Activated CD8-positive, alpha-beta memory T cell treated with anti-CD3 and anti-CD28 coated beads, Interleukin-2, amount 10 ng/mL, durations not matched to agents 7 days and 5 days (primary cell): ENCODE results near the gene CLHC1. TPM values are rescaled to one million over a fixed set of nuclear protein-coding genes. Genes with fewer than 3 reads are reported as not detected.
"Not testable (repeated sequence)": the region's sequence is repeated elsewhere in the genome, so short reads cannot be mapped to it uniquely, and the experiment has no call there.

Source experiments
- ATAC-seq: fragments of 150-1000 bp; cut with Tn5 transposase; one replicate; pipeline ENCODE4 v1.10.0; 2021; ENCODE audit warnings: moderate library complexity
- CTCF ChIA-PET: fragments of 350-600 bp; sonication (Branson Sonifier 250); formaldehyde crosslinking; loops from one replicate; lab custom pipeline; 2021; ENCODE audit warnings: antibody characterized with exemption; lab: Charles Lee
- DNase-seq: peaks from one replicate; pipeline ENCODE4 v3.0.0-alpha.2; 2020
- H3K27ac Mint-ChIP-seq: one replicate; pipeline ENCODE4 v1.8.0; 2021; ENCODE audit warnings: mild to moderate bottlenecking, mixed read lengths
- H3K27me3 Mint-ChIP-seq: one replicate; pipeline ENCODE4 v1.8.0; 2021; ENCODE audit warnings: mixed read lengths
- H3K36me3 Mint-ChIP-seq: one replicate; pipeline ENCODE4 v1.8.0; 2021; ENCODE audit warnings: mild to moderate bottlenecking, mixed read lengths
- H3K4me1 Mint-ChIP-seq: one replicate; pipeline ENCODE4 v1.8.0; 2021; ENCODE audit warnings: mixed read lengths
- H3K4me3 Mint-ChIP-seq: one replicate; pipeline ENCODE4 v1.8.0; 2021; ENCODE audit warnings: mild to moderate bottlenecking, moderate library complexity, mixed read lengths
- H3K9me3 Mint-ChIP-seq: one replicate; pipeline ENCODE4 v1.8.0; 2022; ENCODE audit warnings: low read depth, mixed read lengths
- total RNA-seq, 2 experiments: library from RNA; stranded (reverse); gene quantifications; one replicate each; pipeline ENCODE4 v1.2.3, GENCODE V29; 2021

CLHC1 gene
- total RNA-seq, 2 experiments from 2014 or later: 11.5 to 15.1 TPM

DNA sequence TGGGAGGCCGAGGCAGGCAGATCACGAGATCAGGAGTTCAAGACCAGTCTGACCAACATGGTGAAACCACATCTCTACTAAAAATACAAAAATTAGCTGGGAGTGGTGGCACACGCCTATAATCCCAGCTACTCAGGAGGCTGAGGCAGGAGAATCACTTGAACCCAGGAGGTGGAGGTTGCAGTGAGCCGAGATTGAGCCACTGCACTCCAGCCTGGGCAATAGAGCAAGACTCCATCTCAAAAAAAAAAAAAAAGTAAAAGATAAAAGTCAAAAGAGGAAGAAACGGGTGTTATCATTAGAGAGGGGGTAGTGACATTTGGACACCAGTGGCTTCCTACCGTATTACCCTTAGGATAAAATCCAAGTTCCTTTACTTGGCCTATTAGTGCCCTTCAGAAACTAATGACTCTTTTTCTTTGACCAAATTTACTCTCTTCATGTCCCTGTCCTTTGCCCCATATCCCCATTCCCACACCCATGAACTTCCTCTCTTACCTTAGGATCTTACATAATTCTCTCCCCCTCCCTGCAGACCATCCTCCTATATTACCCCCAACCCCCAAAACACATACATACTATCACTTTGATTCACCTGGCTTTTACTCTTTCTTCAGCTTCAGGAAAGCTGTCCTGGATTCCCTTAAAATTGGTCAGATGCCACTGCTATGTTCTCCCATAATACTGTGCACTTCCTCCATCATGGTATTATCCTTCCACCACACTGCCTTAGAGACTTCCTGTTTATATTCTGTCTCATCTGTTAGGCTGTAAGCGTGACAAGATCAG lies 4.5 kb downstream of the CLHC1 start:
- ATAC-seq, CTCF ChIA-PET, H3K9me3 Mint-ChIP-seq, H3K27me3 Mint-ChIP-seq, DNase-seq: not testable (repeated sequence)
- Mint-ChIP-seq H3K27ac (peak overlapping the region; percentile 74), H3K4me1 (peaks cover 39% of the 10 kb centered on the region), H3K36me3 (peaks cover 11% of the 10 kb centered on the region), H3K4me3 (peak overlapping the region; percentile 19)

GRCh38 chr2:55225481-55226020 lies 6.5 kb downstream of the CLHC1 start:
- Mint-ChIP-seq H3K27me3 (no peaks in the 10 kb centered on the region), H3K9me3 (no peaks in the 10 kb centered on the region), H3K36me3 (peaks cover 12% of the 10 kb centered on the region), H3K4me1 (peaks cover 48% of the 10 kb centered on the region), H3K4me3 (no peak overlapping the region), H3K27ac (no peak overlapping the region)
- CTCF ChIA-PET: interaction anchor here (1.4 kb wide), 1 partner anchor 14 kb away, joined by 3 read pairs; no protein-coding TSS in a partner anchor
- ATAC-seq (no peak), DNase-seq (no peak)

GRCh38 chr2:55224761-55225261 lies 7.3 kb downstream of the CLHC1 start:
- CTCF ChIA-PET: interaction anchor here (2.2 kb wide), 1 partner anchor 8 kb away, joined by 6 read pairs; the partner anchor contains the start of genes CLHC1 and RPS27A
- H3K36me3 Mint-ChIP-seq: peaks cover 12% of the 10 kb centered on the region
- H3K4me1 Mint-ChIP-seq: peaks cover 41% of the 10 kb centered on the region
- DNase-seq (no peak), ATAC-seq (no peak)
- H3K27ac Mint-ChIP-seq: no peak overlapping the region
- H3K4me3 Mint-ChIP-seq: no peak overlapping the region
- H3K27me3 Mint-ChIP-seq: no peaks in the 10 kb centered on the region
- no peaks in the 10 kb centered on the region for H3K9me3 Mint-ChIP-seq

- peaks cover 37% of the 10 kb centered on the region for H3K4me1 Mint-ChIP-seq
- CTCF ChIA-PET: interaction anchor here (2.2 to 2.5 kb wide), 2 partner anchors 8 to 15 kb away, joined by 6 to 8 read pairs; partner anchors contain the start of genes CLHC1 and RPS27A
Measured at GRCh38 chr2:55223958-55224760, 7.9 kb downstream of the CLHC1 start.

DNA sequence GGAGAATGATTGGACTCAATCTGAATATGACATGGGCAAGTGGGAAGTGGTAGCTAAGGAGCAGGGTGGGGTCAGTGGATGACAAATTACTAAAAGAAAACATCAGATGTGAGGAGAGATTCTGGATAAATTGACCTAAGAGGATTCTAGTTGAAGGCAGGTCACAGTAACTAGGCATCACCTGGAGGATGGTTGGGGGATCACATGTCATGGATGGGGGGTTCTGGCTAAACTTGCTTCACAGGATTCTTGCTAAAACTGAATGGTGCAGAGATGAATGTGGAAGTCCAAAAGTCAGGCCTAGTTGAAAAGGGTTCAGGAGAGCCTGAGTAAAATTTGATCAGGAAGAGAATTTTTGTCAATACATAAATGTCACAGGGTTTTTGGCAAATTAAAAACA lies 18.3 kb downstream of the CLHC1 start:
- H3K36me3 Mint-ChIP-seq: peaks cover 2% of the 10 kb centered on the region
- H3K4me3 Mint-ChIP-seq: no peak overlapping the region
- H3K9me3 Mint-ChIP-seq: no peaks in the 10 kb centered on the region
- CTCF ChIA-PET: no interaction called here
- H3K27me3 Mint-ChIP-seq: no peaks in the 10 kb centered on the region
- no peak for DNase-seq
- H3K4me1 Mint-ChIP-seq: no peaks in the 10 kb centered on the region
- H3K27ac Mint-ChIP-seq: no peak overlapping the region
- no peak for ATAC-seq

More at GRCh38 chr2:55223958-55224760, 7.9 kb downstream of the CLHC1 start:
- Mint-ChIP-seq H3K27me3 (no peaks in the 10 kb centered on the region), H3K9me3 (no peaks in the 10 kb centered on the region), H3K4me3 (peak overlapping the region; percentile 69), H3K27ac (peak overlapping the region; percentile 76), H3K36me3 (peaks cover 8% of the 10 kb centered on the region)
- DNase-seq (no peak), ATAC-seq (no peak)

DNA sequence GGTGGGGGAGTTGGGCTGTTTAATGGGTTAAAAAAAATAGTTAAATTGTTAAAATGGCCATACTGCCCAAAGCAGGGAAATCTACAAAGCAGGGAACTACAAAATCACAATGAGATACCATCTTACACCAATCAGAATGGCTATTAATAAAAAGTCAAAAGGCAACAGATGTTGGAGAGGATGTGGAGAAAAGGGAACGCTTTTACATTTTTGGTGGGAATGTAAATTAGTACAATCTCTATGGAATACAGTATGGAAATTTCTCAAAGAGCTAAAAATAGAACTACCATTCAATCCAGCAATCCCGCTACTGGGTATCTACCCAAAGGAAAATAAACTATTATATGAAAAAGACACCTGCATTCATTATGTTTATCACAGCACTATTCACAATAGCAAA lies 27.1 kb downstream of the CLHC1 start:
- ATAC-seq: no peak
- CTCF ChIA-PET: no interaction called here

GRCh38 chr2:55204536-55204935 lies 27.6 kb downstream of the CLHC1 start:
- no peak overlapping the region for H3K27ac Mint-ChIP-seq
- CTCF ChIA-PET: no interaction called here
- DNase-seq: no peak
- H3K36me3 Mint-ChIP-seq: peaks cover 50% of the 10 kb centered on the region
- no peak for ATAC-seq
- H3K27me3 Mint-ChIP-seq: no peaks in the 10 kb centered on the region
- H3K4me3 Mint-ChIP-seq: no peak overlapping the region
- no peaks in the 10 kb centered on the region for H3K4me1 Mint-ChIP-seq
- peaks cover 8% of the 10 kb centered on the region for H3K9me3 Mint-ChIP-seq

More for the DNA sequence above, 27.1 kb downstream of the CLHC1 start:
- Mint-ChIP-seq H3K36me3 (peaks cover 46% of the 10 kb centered on the region), H3K4me1 (no peaks in the 10 kb centered on the region), H3K9me3 (peaks cover 5% of the 10 kb centered on the region), H3K27ac (no peak overlapping the region), H3K27me3 (no peaks in the 10 kb centered on the region), H3K4me3 (no peak overlapping the region)
- no peak for DNase-seq

DNA sequence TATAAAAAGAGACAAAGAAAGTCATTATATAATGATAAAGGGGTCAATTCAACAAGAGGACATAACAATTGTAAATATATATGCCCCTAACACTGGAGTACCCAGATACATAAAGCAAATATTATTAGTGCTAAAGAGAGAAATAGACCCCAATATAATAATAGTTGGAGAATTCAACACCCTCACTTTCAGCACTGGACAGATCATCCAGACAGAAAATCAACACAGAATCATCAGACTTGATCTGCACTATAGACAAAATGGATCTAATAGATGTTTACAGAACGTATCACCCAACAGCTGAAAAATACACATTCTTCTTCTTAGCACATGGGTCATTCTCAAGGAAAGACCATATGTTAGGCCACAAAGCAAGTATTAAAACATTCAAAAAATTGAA lies 31.7 kb downstream of the CLHC1 start:
- CTCF ChIA-PET: no interaction called here
- peaks cover 64% of the 10 kb centered on the region for H3K36me3 Mint-ChIP-seq

DNA sequence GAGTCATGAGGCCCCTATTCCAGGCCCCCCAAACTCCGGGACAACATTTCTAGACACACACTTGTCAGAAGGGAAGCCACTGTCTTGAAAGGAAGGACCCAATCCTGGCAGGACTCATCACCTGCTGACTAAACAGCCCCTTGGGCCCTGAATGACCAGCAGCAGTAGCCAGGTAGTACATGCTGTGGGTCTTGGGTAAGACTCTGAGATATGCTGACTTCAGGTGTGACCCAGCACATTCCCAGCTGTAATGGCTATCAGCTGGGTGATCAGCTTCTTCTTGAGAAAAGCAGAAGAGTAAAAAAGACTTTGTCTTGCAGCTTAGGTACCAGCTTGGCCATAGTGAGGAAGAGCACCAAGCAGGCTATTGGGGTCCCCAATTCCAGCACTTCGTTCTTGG lies 35.6 kb downstream of the CLHC1 start:
- H3K36me3 Mint-ChIP-seq: peaks cover 51% of the 10 kb centered on the region
- CTCF ChIA-PET: no interaction called here
- ATAC-seq: no peak
- DNase-seq: no peak
- H3K4me3 Mint-ChIP-seq: no peak overlapping the region
- H3K27me3 Mint-ChIP-seq: no peaks in the 10 kb centered on the region
- H3K4me1 Mint-ChIP-seq: no peaks in the 10 kb centered on the region
- H3K9me3 Mint-ChIP-seq: peaks cover 6% of the 10 kb centered on the region
- H3K27ac Mint-ChIP-seq: no peak overlapping the region

More for the DNA sequence above, 31.7 kb downstream of the CLHC1 start:
- Mint-ChIP-seq H3K9me3 (peaks cover 9% of the 10 kb centered on the region), H3K27me3 (no peaks in the 10 kb centered on the region), H3K4me1 (no peaks in the 10 kb centered on the region), H3K4me3 (no peak overlapping the region), H3K27ac (no peak overlapping the region)
- ATAC-seq (no peak), DNase-seq (no peak)

DNA sequence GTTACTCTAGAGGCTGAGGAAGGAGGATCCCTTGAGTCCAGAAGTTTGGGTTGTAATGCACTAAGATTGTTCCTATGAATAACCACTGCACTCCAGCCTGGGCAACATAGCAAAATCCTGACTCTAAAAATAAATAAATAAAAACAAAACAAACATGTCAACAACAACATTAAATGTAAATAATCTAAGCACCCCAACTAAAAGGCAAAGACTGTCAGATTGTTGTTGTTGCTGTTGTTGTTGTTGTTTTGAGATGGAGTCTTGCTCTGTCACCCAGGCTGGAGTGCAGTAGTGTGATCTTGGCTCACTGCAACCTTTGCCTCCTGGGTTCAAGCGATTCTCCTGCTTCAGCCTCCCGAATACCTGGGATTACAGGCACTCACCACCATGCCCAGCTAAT lies 40.2 kb downstream of the CLHC1 start:
- DNase-seq, CTCF ChIA-PET, H3K4me1 Mint-ChIP-seq, H3K4me3 Mint-ChIP-seq, H3K27ac Mint-ChIP-seq, H3K9me3 Mint-ChIP-seq, ATAC-seq, H3K27me3 Mint-ChIP-seq: not testable (repeated sequence)
- peaks cover 30% of the 10 kb centered on the region for H3K36me3 Mint-ChIP-seq

- not testable (repeated sequence) for H3K27me3 Mint-ChIP-seq, H3K9me3 Mint-ChIP-seq, H3K4me1 Mint-ChIP-seq, H3K27ac Mint-ChIP-seq, ATAC-seq, H3K4me3 Mint-ChIP-seq, DNase-seq
- CTCF ChIA-PET: interaction anchor here (2.1 kb wide), 1 partner anchor 18 kb away, joined by 6 read pairs; no protein-coding TSS in a partner anchor
- peaks cover 16% of the 10 kb centered on the region for H3K36me3 Mint-ChIP-seq
Measured at GRCh38 chr2:55186837-55187236, 45.3 kb downstream of the CLHC1 start.

GRCh38 chr2:55180374-55180773 lies 51.7 kb downstream of the CLHC1 start:
- H3K4me1 Mint-ChIP-seq: no peaks in the 10 kb centered on the region

GRCh38 chr2:55176094-55176415 lies 56.0 kb downstream of the CLHC1 start:
- CTCF ChIA-PET: interaction anchor here (0.8 to 1.9 kb wide), 4 partner anchors 161 to 471 kb away, joined by 3 to 5 read pairs (median 4); no protein-coding TSS in a partner anchor
- no peaks in the 10 kb centered on the region for H3K4me1 Mint-ChIP-seq
- no peak for DNase-seq
- H3K27ac Mint-ChIP-seq: no peak overlapping the region
- ATAC-seq: no peak
- H3K36me3 Mint-ChIP-seq: no peaks in the 10 kb centered on the region
- H3K4me3 Mint-ChIP-seq: no peak overlapping the region
- H3K27me3 Mint-ChIP-seq: no peaks in the 10 kb centered on the region
- H3K9me3 Mint-ChIP-seq: no peaks in the 10 kb centered on the region

More at GRCh38 chr2:55180374-55180773, 51.7 kb downstream of the CLHC1 start:
- H3K9me3 Mint-ChIP-seq: no peaks in the 10 kb centered on the region
- H3K27me3 Mint-ChIP-seq: no peaks in the 10 kb centered on the region
- DNase-seq (no peak), ATAC-seq (no peak)
- H3K27ac Mint-ChIP-seq: no peak overlapping the region
- H3K4me3 Mint-ChIP-seq: no peak overlapping the region
- H3K36me3 Mint-ChIP-seq: peaks cover 1% of the 10 kb centered on the region
- CTCF ChIA-PET: interaction anchor here (0.6 to 1.0 kb wide), 2 partner anchors 12 to 13 kb away, joined by 3 to 4 read pairs; no protein-coding TSS in a partner anchor
